Psoas muscle (tissue), 8 donors: ENCODE data around the gene GUCA1C. TPM values are rescaled to one million over a fixed set of nuclear protein-coding genes. Genes with fewer than 3 reads are reported as not detected.

Experiments used
- ATAC-seq, 4 donors: fragments of 200-7000 bp; cut with Tn5 transposase; one replicate each; pipeline ENCODE4 v1.9.1; 2020; ENCODE audit warnings: moderate library complexity in 3 of 4, mild to moderate bottlenecking in 2 of 4
- DNase-seq, 2 donors: peaks; one replicate each; pipeline ENCODE4 v3.0.0-alpha.2; 2020
- H3K27ac ChIP-seq: fragments of 200-600 bp; one replicate; pipeline ENCODE4 v1.8.0; 2022
- H3K27me3 ChIP-seq, 3 donors: fragments of 200-600 bp in 1 of 3; one replicate each; pipeline versions ENCODE4 v1.6.1 to v1.8.0; 2013 to 2022; ENCODE audit warnings: low read length in 2 of 3, mild to moderate bottlenecking in 2 of 3, moderate library complexity in 1 of 3; ENCODE audit not compliant: insufficient read depth in 3 of 3
- H3K36me3 ChIP-seq, 2 donors: fragments of 200-600 bp in 1 of 2; one replicate each; pipeline versions ENCODE4 v1.6.1 to v1.8.0; 2013 to 2022; ENCODE audit warnings: low read depth in 1 of 2, mild to moderate bottlenecking in 1 of 2, moderate library complexity in 1 of 2; ENCODE audit not compliant: insufficient read depth in 1 of 2
- H3K4me1 ChIP-seq: fragments of 200-600 bp; one replicate; pipeline ENCODE4 v1.8.0; 2022
- H3K4me3 ChIP-seq: fragments of 200-600 bp; one replicate; pipeline ENCODE4 v1.8.0; 2022; ENCODE audit warnings: mild to moderate bottlenecking
- H3K9me3 ChIP-seq: fragments of 200-600 bp; one replicate; pipeline ENCODE4 v1.8.0; 2022
- WGBS, 3 donors: extraction: QIAGEN DNeasy Blood & Tissue Kit; methylation state at CpG; one replicate each; pipeline versions ENCODE4 v1.1.6 to v1.1.7; 2013; 5-methylcytosine and 5-hydroxymethylcytosine counted together
- intact Hi-C, 2 donors: fragments of 100-400 bp; cut with DNase I; formaldehyde crosslinking; loops; one replicate each; pipeline versions ENCODE4 v1.11.0 to v1.14.2; 2022
- polyA plus RNA-seq, 3 donors: library from polyadenylated mRNA; stranded (reverse); fragments of 200-250 nt; gene quantifications; one replicate each; pipeline ENCODE4 v1.2.3, GENCODE V29; 2013
- total RNA-seq, 4 donors: library from RNA; stranded (reverse); fragmentation: NEBNext Ultra II Directional in 2 of 4; extraction: Animal tissue kit (Norgen Biotek cat#: 25700) in 2 of 4; gene quantifications; one replicate each; pipeline versions ENCODE4 v1.2.1 to v1.2.4, GENCODE V29; 2021 to 2023
- TF ChIP-seq, protein P1 (sequence below): fragments of 200-600 bp; IDR thresholded peaks from one replicate; pipeline ENCODE4 v1.8.0; 2022; ENCODE audit warnings: antibody characterized with exemption
- donor health status: healthy with polysubstance abuse.
- donor health status: DM: no; HTN: no; CAD: no; lungs with moderate emphysema.
- donor health status: Bipolar disorder and iron deficiency.
- donor health status: healthy.
- donor health status: DM: yes; HTN: yes; CAD: no.
- donor health status: DM: no; HTN: no; CAD: no.
- donor health status: DM: no; HTN: no; CAD: no.
- donor health status: DM: yes; HTN: yes; CAD: no.

Gene GUCA1C
- total and polyA plus RNA-seq, 7 donors = not detected

DNA sequence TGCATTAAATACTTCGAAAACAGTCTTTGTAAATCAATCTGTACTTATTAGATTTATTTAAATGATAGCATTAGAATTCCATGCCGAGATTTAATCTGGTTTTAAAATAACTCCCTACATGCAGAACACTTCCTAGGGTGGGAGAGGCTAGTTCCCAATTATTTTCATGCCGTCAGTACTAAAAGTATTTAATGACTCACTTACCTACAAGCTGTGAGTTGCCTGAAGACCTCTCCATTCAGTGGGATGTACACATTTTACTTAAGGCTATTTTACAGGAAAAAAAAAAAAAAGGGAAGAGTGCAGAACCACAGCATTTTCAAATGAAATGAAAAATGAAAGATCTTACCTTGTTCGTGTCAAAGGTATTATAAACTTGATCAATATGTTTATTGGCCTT lies 469 bp downstream of the GUCA1C start:
- TF ChIP-seq, protein P1, sequence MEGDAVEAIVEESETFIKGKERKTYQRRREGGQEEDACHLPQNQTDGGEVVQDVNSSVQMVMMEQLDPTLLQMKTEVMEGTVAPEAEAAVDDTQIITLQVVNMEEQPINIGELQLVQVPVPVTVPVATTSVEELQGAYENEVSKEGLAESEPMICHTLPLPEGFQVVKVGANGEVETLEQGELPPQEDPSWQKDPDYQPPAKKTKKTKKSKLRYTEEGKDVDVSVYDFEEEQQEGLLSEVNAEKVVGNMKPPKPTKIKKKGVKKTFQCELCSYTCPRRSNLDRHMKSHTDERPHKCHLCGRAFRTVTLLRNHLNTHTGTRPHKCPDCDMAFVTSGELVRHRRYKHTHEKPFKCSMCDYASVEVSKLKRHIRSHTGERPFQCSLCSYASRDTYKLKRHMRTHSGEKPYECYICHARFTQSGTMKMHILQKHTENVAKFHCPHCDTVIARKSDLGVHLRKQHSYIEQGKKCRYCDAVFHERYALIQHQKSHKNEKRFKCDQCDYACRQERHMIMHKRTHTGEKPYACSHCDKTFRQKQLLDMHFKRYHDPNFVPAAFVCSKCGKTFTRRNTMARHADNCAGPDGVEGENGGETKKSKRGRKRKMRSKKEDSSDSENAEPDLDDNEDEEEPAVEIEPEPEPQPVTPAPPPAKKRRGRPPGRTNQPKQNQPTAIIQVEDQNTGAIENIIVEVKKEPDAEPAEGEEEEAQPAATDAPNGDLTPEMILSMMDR = no peak
- no peak for ATAC-seq
- Histone ChIP-seq H3K36me3 (no peaks in the 10 kb centered on the region), H3K27ac (no peak overlapping the region), H3K4me3 (no peak overlapping the region), H3K27me3 (no peaks in the 10 kb centered on the region), H3K4me1 (no peaks in the 10 kb centered on the region), H3K9me3 (no peaks in the 10 kb centered on the region)
- no peak for DNase-seq
- intact Hi-C loops = no loop called here
- 69 to 72% (median 71%) methylated on average over 4 of the region's 4 CpGs for WGBS, 3 donors

DNA sequence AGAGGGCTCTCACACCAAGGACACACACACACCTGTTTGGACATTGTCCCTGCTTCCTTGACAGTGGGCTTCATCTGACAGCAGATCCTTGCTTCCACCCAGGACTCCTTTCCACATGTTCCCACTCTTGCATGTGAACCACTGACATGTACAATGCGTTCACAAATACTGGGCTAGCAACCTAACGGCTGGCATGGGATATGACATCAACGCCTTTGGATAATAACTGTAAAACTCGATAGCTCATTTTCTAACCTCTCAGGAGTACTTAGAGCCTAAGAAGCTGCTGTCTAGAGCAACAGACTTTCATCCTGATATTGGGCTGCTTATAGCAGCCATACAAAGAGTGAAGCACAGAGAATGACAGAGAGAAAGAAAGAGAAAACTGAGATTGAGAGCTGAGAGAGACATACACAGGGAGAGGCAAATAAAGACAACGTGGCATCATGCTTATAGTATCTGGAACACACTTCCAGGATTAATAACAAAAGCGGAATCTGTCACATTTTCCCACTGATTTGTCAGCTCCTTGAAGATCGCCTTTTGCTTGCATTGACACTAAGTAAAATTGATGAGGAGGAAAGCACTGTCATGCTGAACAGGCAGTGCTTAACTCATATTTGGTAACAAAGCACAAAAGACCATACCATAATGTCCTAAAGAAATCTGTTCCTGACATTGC lies 1.7 kb downstream of the GUCA1C start:
- TF ChIP-seq, protein P1 = no peak
- Histone ChIP-seq H3K9me3 (no peaks in the 10 kb centered on the region), H3K27me3 (no peaks in the 10 kb centered on the region), H3K4me1 (no peaks in the 10 kb centered on the region), H3K27ac (no peak overlapping the region), H3K36me3 (no peaks in the 10 kb centered on the region), H3K4me3 (no peak overlapping the region)
- WGBS, 3 donors = 65 to 67% (median 67%) methylated on average over 7 of the region's 7 CpGs
- intact Hi-C loops = no loop called here
- ATAC-seq = no peak
- no peak for DNase-seq

DNA sequence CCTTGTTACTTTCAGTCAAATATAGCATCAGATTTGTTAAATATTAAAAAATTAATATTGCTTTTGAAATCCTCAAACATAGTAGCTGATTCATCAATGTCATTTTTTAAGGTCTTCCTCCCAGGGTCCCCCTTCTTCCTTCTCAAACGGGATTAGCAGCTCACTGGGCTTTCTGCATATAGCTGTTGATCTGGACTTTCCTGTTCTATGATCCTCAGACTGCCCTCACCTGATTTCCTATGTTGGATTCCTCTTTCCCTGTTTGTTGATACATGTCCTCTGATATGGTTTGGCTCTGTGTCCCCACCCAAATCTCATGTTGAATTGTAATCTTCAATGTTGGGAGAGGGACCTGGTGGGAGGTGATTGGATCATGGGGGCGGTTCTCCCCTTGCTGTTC lies 5.8 kb downstream of the GUCA1C start:
- 60 to 74% (median 68%) methylated on average over 2 of the region's 2 CpGs for WGBS, 3 donors
- Histone ChIP-seq H3K36me3 (no peaks in the 10 kb centered on the region), H3K27ac (no peak overlapping the region), H3K27me3 (no peaks in the 10 kb centered on the region), H3K4me3 (no peak overlapping the region), H3K9me3 (no peaks in the 10 kb centered on the region), H3K4me1 (no peaks in the 10 kb centered on the region)
- TF ChIP-seq, protein P1 = no peak
- no peak for ATAC-seq
- DNase-seq = no peak
- intact Hi-C loops = no loop called here

DNA sequence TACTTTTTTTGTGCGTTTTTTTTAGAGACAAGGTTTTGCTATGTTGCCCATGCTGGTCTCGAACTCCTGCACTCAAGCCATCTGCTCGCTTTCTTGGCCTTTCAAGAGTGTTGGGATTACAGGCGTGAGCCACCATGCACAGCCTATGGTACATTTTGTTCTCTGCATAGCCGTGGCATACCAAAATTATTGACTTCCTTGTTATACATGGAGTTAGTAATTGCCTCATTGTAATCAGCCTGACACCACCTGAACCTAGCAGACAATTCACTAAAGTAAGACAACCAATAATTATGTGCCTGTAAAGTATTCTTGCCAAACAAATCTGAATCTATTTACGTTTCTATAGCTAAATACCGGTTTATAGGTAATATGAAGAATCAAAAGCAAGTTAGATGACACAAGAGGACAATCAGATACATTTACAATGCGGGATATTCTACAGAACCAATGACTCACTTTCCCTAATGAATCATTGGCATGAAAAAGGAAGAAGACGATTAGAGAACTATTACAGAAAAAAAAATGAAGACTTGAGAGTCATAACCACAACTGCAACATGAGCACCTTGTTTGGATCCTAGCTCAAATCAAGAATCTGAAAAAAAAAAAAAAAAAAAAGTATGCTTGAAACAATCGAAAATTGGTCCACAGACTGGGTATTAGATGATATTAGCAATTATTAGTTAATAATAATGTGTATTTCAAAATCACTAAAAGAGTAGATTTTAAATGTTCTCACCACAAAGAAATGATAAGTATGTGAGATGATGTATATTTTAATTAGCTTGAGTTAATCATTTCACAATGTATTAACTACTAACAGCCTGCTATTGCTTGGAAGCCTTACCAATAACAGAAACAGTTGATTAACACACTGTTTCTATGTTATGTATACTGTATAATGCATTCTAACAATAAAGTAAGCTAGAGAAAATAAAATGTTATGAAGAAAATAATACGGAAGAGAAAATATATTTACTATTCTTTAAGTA lies 7.1 kb downstream of the GUCA1C start:
- Histone ChIP-seq H3K9me3 (no peaks in the 10 kb centered on the region), H3K4me1 (no peaks in the 10 kb centered on the region), H3K27ac (no peak overlapping the region), H3K36me3 (no peaks in the 10 kb centered on the region), H3K27me3 (no peaks in the 10 kb centered on the region), H3K4me3 (no peak overlapping the region)
- no peak for ATAC-seq
- intact Hi-C loops = no loop called here
- 76 to 84% (median 84%) methylated on average over 11 of the region's 11 CpGs for WGBS, 3 donors
- TF ChIP-seq, protein P1 = no peak
- no peak for DNase-seq
